Smooth muscle cell (in vitro differentiated cells): ENCODE measurements around the gene FGFRL1. TPM values are rescaled to one million over a fixed set of nuclear protein-coding genes. Genes with fewer than 3 reads are reported as not detected.
"Not testable (repeated sequence)": the region's sequence is repeated elsewhere in the genome, so short reads cannot be mapped to it uniquely, and the experiment has no call there.

Experiments
- DNase-seq: peaks from one replicate; lab custom pipeline; 2025; ENCODE audit not compliant: unreplicated experiment; lab: John Stamatoyannopoulos, UW
- H2AFZ ChIP-seq: fragments of 200-600 bp; sonication (generic); 2 replicates; pipeline ENCODE4 v1.6.0; 2016; ENCODE audit warnings: antibody characterized with exemption, low read depth, mild to moderate bottlenecking
- H3F3A ChIP-seq: fragments of 200-600 bp; sonication (generic); 2 replicates; pipeline ENCODE4 v1.6.0; 2017; ENCODE audit warnings: antibody characterized with exemption, low read depth
- H3K27ac ChIP-seq: fragments of 200-600 bp; sonication (generic); 2 replicates; pipeline ENCODE4 v1.5.1; 2016; ENCODE audit warnings: low read depth, mild to moderate bottlenecking
- H3K27me3 ChIP-seq: fragments of 200-600 bp; sonication (generic); 2 replicates; pipeline ENCODE4 v1.6.1; 2016; ENCODE audit warnings: low read depth, mild to moderate bottlenecking
- H3K36me3 ChIP-seq: fragments of 200-600 bp; sonication (generic); 2 replicates; pipeline ENCODE4 v1.5.1; 2016; ENCODE audit warnings: low read depth
- H3K4me1 ChIP-seq: fragments of 200-600 bp; sonication (generic); 2 replicates; pipeline ENCODE4 v1.5.1; 2016; ENCODE audit warnings: low read depth
- H3K4me2 ChIP-seq: fragments of 200-600 bp; sonication (generic); 2 replicates; pipeline ENCODE4 v1.6.0; 2016; ENCODE audit warnings: mild to moderate bottlenecking
- H3K4me3 ChIP-seq: fragments of 200-600 bp; sonication (generic); 2 replicates; pipeline ENCODE4 v1.5.1; 2016; ENCODE audit warnings: mild to moderate bottlenecking
- H3K79me2 ChIP-seq: fragments of 200-600 bp; sonication (generic); 2 replicates; pipeline ENCODE4 v1.6.0; 2016; ENCODE audit warnings: low read depth, mild to moderate bottlenecking
- H3K9ac ChIP-seq: fragments of 200-600 bp; sonication (generic); 2 replicates; pipeline ENCODE4 v1.6.0; 2016; ENCODE audit warnings: low read depth
- H3K9me3 ChIP-seq: fragments of 200-600 bp; sonication (generic); replicated peaks from 2 replicates; pipeline ENCODE4 v1.5.1; 2016; ENCODE audit warnings: low read depth
- H4K20me1 ChIP-seq: fragments of 200-600 bp; sonication (generic); 2 replicates; pipeline ENCODE4 v1.6.0; 2016; ENCODE audit warnings: low read depth
- CTCF ChIP-seq: fragments of 200-600 bp; sonication (generic); IDR thresholded peaks from 2 replicates; pipeline ENCODE4 v1.5.1; 2017; ENCODE audit warnings: borderline replicate concordance, mild to moderate bottlenecking, antibody characterized with exemption; ENCODE audit not compliant: insufficient read depth, poor library complexity, severe bottlenecking
- WGBS: methylation state at CpG from one replicate; pipeline ENCODE4 v1.1.7; 2016; ENCODE audit warnings: low lambda C conversion rate; 5-methylcytosine and 5-hydroxymethylcytosine counted together
- polyA plus RNA-seq: library from polyadenylated mRNA; unstranded; fragments of >200 nt; fragmentation: Nextera tagmentation; extraction: Ambion mirVana; gene quantifications from 2 replicates; pipeline ENCODE4 v1.2.1, GENCODE V29; 2016
- total RNA-seq: library from RNA; depleted of rRNA; stranded (reverse); fragments of >200 nt; gene quantifications from 2 replicates; pipeline ENCODE4 v1.2.3, GENCODE V29; 2014

Gene FGFRL1
- total and polyA plus RNA-seq, 2 experiments from 2014 or later, result 16.1 to 30.7 TPM

GRCh38 chr4:1053080-1053661 is 41.7 kb downstream of the FGFRL1 start:
- Histone ChIP-seq H3K9ac (no peak overlapping the region), H3K79me2 (no peaks in the 10 kb centered on the region), H2AFZ (no peak overlapping the region), H4K20me1 (no peaks in the 10 kb centered on the region), H3K4me1 (peaks cover 4% of the 10 kb centered on the region), H3K27me3 (peaks cover 40% of the 10 kb centered on the region), H3K27ac (no peak overlapping the region), H3K9me3 (no peaks in the 10 kb centered on the region), H3K4me2 (no peak overlapping the region), H3F3A (no peaks in the 10 kb centered on the region), H3K4me3 (no peak overlapping the region), H3K36me3 (no peaks in the 10 kb centered on the region)
- no peak for TF ChIP-seq CTCF
- DNase-seq, result no peak
- WGBS, result 79% methylated on average over 24 of the region's 24 CpGs

GRCh38 chr4:1053891-1054290 is 42.5 kb downstream of the FGFRL1 start:
- H3K4me2 ChIP-seq, H3K4me3 ChIP-seq, H3K27ac ChIP-seq, H3K79me2 ChIP-seq, DNase-seq, H3K36me3 ChIP-seq, H3F3A ChIP-seq, H3K4me1 ChIP-seq, H2AFZ ChIP-seq, H4K20me1 ChIP-seq, H3K9ac ChIP-seq, H3K9me3 ChIP-seq: not testable (repeated sequence)
- 83% methylated on average over 7 of the region's 7 CpGs for WGBS
- peaks cover 40% of the 10 kb centered on the region for H3K27me3 ChIP-seq

- not testable (repeated sequence) for H3K79me2 ChIP-seq, H4K20me1 ChIP-seq, H3K4me1 ChIP-seq, H3F3A ChIP-seq, DNase-seq, H3K9ac ChIP-seq, H3K27ac ChIP-seq, H3K36me3 ChIP-seq, H2AFZ ChIP-seq, H3K9me3 ChIP-seq, H3K4me2 ChIP-seq, H3K4me3 ChIP-seq
- 85% methylated on average over 7 of the region's 11 CpGs for WGBS
- peaks cover 40% of the 10 kb centered on the region for H3K27me3 ChIP-seq
These were observed 43.3 kb downstream of the FGFRL1 start for GRCh38 chr4:1054696-1055242.

- H3K4me2 ChIP-seq, result not testable (repeated sequence)
These were observed 43.8 kb downstream of the FGFRL1 start for GRCh38 chr4:1055243-1055701.

GRCh38 chr4:1055721-1056590 is 44.5 kb downstream of the FGFRL1 start:
- no peak overlapping the region for H3K9ac ChIP-seq
- peaks cover 40% of the 10 kb centered on the region for H3K27me3 ChIP-seq
- WGBS, result 65% methylated on average over 34 of the region's 34 CpGs
- no peaks in the 10 kb centered on the region for H3K9me3 ChIP-seq
- no peak overlapping the region for H3K27ac ChIP-seq
- H3K4me1 ChIP-seq, result peaks cover 4% of the 10 kb centered on the region
- H4K20me1 ChIP-seq, result no peaks in the 10 kb centered on the region
- no peak for TF ChIP-seq CTCF
- H3F3A ChIP-seq, result no peaks in the 10 kb centered on the region
- no peaks in the 10 kb centered on the region for H3K79me2 ChIP-seq
- no peak overlapping the region for H3K4me3 ChIP-seq
- H3K36me3 ChIP-seq, result no peaks in the 10 kb centered on the region
- no peak for DNase-seq
- H3K4me2 ChIP-seq, result no peak overlapping the region
- H2AFZ ChIP-seq, result no peak overlapping the region

More at GRCh38 chr4:1055243-1055701, 43.8 kb downstream of the FGFRL1 start:
- not testable (repeated sequence) for H3K79me2 ChIP-seq, H2AFZ ChIP-seq, H3K9ac ChIP-seq, DNase-seq, H3K4me3 ChIP-seq, H3K4me1 ChIP-seq, H3K36me3 ChIP-seq, H3K27ac ChIP-seq, H4K20me1 ChIP-seq, H3F3A ChIP-seq, H3K9me3 ChIP-seq
- 78% methylated on average over 13 of the region's 13 CpGs for WGBS
- H3K27me3 ChIP-seq, result peaks cover 40% of the 10 kb centered on the region
